Esophagus muscularis mucosa (tissue), 4 donors: Measurements from ENCODE around the gene ENTPD6. TPM values are rescaled to one million over a fixed set of nuclear protein-coding genes. Genes with fewer than 3 reads are reported as not detected.

ENCODE experiments used
- DNase-seq: peaks from one replicate; pipeline ENCODE4 v3.0.0-alpha.2; 2017; ENCODE audit errors: extremely low spot score
- H3K27ac ChIP-seq, 4 donors: fragments of 200-600 bp; sonication (generic); replicated peaks in 1 of 4; 1 replicate in 3 of 4; 2 replicates in 1 of 4; pipeline ENCODE4 v1.5.1; 2016 to 2019; ENCODE audit warnings: mild to moderate bottlenecking in 1 of 4
- H3K27me3 ChIP-seq, 4 donors: fragments of 200-600 bp; sonication (generic); one replicate each; pipeline versions ENCODE4 v1.5.1 to v1.6.0; 2016 to 2019
- H3K36me3 ChIP-seq, 4 donors: fragments of 200-600 bp; sonication (generic); one replicate each; pipeline ENCODE4 v1.5.1; 2016 to 2019
- H3K4me1 ChIP-seq, 4 donors: fragments of 200-600 bp; sonication (generic); one replicate each; pipeline ENCODE4 v1.5.1; 2016 to 2019
- H3K4me3 ChIP-seq, 4 donors: fragments of 200-600 bp; sonication (generic); 1 replicate in 2 of 4; 2 replicates in 2 of 4; pipeline ENCODE4 v1.5.1; 2016 to 2019; ENCODE audit warnings: mild to moderate bottlenecking in 4 of 4, moderate library complexity in 1 of 4
- H3K9me3 ChIP-seq, 4 donors: fragments of 200-600 bp; sonication (generic); 1 replicate in 3 of 4; 2 replicates in 1 of 4; pipeline ENCODE4 v1.5.1; 2016 to 2019
- CTCF ChIP-seq, 3 experiments: fragments of 200-600 bp in 2 of 3; fragments of 450-650 bp in 1 of 3; sonication (generic) in 2 of 3; IDR thresholded peaks; one replicate each; pipeline ENCODE4 v1.5.1; 2017 to 2019; ENCODE audit warnings: antibody characterized with exemption in 3 of 3, mild to moderate bottlenecking in 2 of 3, moderate library complexity in 1 of 3
- EP300 ChIP-seq: sonication (generic); formaldehyde crosslinking; IDR thresholded peaks from one replicate; pipeline ENCODE4 v1.6.1; 2017; ENCODE audit warnings: antibody characterized with exemption
- POLR2A ChIP-seq: fragments of 450-650 bp; IDR thresholded peaks from one replicate; pipeline ENCODE4 v1.6.1; 2017; ENCODE audit warnings: antibody characterized with exemption, moderate library complexity, mild to moderate bottlenecking, low read depth
- POLR2AphosphoS5 ChIP-seq, 2 donors: sonication (generic); formaldehyde crosslinking; IDR thresholded peaks; one replicate each; pipeline ENCODE4 v1.6.1; 2017; ENCODE audit warnings: antibody characterized with exemption in 2 of 2
- WGBS: methylation state at CpG from one replicate; pipeline ENCODE4 v1.1.5; 2018; 5-methylcytosine and 5-hydroxymethylcytosine counted together
- intact Hi-C: fragments of 100-400 bp; cut with DNase I; formaldehyde crosslinking; loops from one replicate; pipeline ENCODE4 v1.15.1; 2023
- total RNA-seq, 4 donors: library from RNA; depleted of rRNA; stranded (reverse); fragments of >200 nt; gene quantifications; one replicate each; pipeline versions ENCODE4 v1.1.0 to v1.2.1, GENCODE V29; 2016

The ENTPD6 gene
- total RNA-seq, 4 donors from 2014 or later = 39.0 to 44.1 (median 43.5) TPM

GRCh38 chr20:25214426-25214790, 18.9 kb downstream of the ENTPD6 start:
- Histone ChIP-seq H3K9me3 (no peaks in the 10 kb centered on the region), H3K27me3 (no peaks in the 10 kb centered on the region), H3K36me3 (peaks cover 74 to 99% (median 92%) of the 10 kb centered on the region in 4 donors), H3K4me1 (peaks cover 0 to 14% (median 3%) of the 10 kb centered on the region in 4 donors), H3K27ac (no peak overlapping the region), H3K4me3 (no peak overlapping the region)
- intact Hi-C loops = no loop called here
- 83% methylated on average over 7 of the region's 7 CpGs for WGBS
- no peak for DNase-seq
- TF ChIP-seq CTCF (IDR thresholded peaks at IDR 0.05) (no peak), POLR2AphosphoS5 (IDR thresholded peaks at IDR 0.05) (no peak), POLR2A (no peak), EP300 (no peak)

GRCh38 chr20:25214819-25215218, 19.3 kb downstream of the ENTPD6 start:
- WGBS = 93% methylated on average over 7 of the region's 7 CpGs
- H3K9me3 ChIP-seq = no peaks in the 10 kb centered on the region
- no peak overlapping the region for H3K4me3 ChIP-seq
- no peak for DNase-seq
- peaks cover 0 to 15% (median 4%) of the 10 kb centered on the region in 4 donors for H3K4me1 ChIP-seq
- TF ChIP-seq POLR2A = no peak
- H3K27me3 ChIP-seq = no peaks in the 10 kb centered on the region
- H3K36me3 ChIP-seq = peaks cover 73 to 100% (median 94%) of the 10 kb centered on the region in 4 donors
- H3K27ac ChIP-seq = no peak overlapping the region
- intact Hi-C loops = no loop called here

GRCh38 chr20:25215521-25215920, 20.0 kb downstream of the ENTPD6 start:
- DNase-seq = no peak
- TF ChIP-seq POLR2A (no peak), EP300 (no peak), POLR2AphosphoS5 (IDR thresholded peaks at IDR 0.05) (no peak), CTCF (IDR thresholded peaks at IDR 0.05) (no peak)

GRCh38 chr20:25216199-25216945, 20.9 kb downstream of the ENTPD6 start:
- H3K4me3 ChIP-seq = no peak overlapping the region
- H3K27ac ChIP-seq = peak overlapping the region in 1 of 4 donors; percentile 2
- no peaks in the 10 kb centered on the region for H3K9me3 ChIP-seq
- peaks cover 65 to 100% (median 92%) of the 10 kb centered on the region in 4 donors for H3K36me3 ChIP-seq
- no peaks in the 10 kb centered on the region for H3K27me3 ChIP-seq
- TF ChIP-seq POLR2AphosphoS5 (IDR thresholded peaks at IDR 0.05) (no peak), POLR2A (no peak), CTCF (IDR thresholded peaks at IDR 0.05) (no peak), EP300 (no peak)
- intact Hi-C loops = no loop called here
- H3K4me1 ChIP-seq = peaks cover 3 to 30% (median 12%) of the 10 kb centered on the region in 4 donors
- WGBS = 88% methylated on average over 14 of the region's 16 CpGs
- no peak for DNase-seq

More at GRCh38 chr20:25215521-25215920, 20.0 kb downstream of the ENTPD6 start:
- Histone ChIP-seq H3K27me3 (no peaks in the 10 kb centered on the region), H3K36me3 (peaks cover 67 to 100% (median 93%) of the 10 kb centered on the region in 4 donors), H3K4me3 (no peak overlapping the region), H3K27ac (no peak overlapping the region), H3K9me3 (no peaks in the 10 kb centered on the region), H3K4me1 (peaks cover 0 to 22% (median 10%) of the 10 kb centered on the region in 4 donors)
- 100% methylated on average over 2 of the region's 10 CpGs for WGBS
- intact Hi-C loops = no loop called here

- Histone ChIP-seq H3K9me3 (no peaks in the 10 kb centered on the region), H3K4me3 (no peak overlapping the region), H3K27me3 (no peaks in the 10 kb centered on the region), H3K4me1 (peaks cover 7 to 34% (median 20%) of the 10 kb centered on the region in 4 donors), H3K27ac (peak overlapping the region in 1 of 4 donors; percentile 2), H3K36me3 (peaks cover 54 to 100% (median 87%) of the 10 kb centered on the region in 4 donors)
- DNase-seq = no peak
- WGBS = 90% methylated on average over 21 of the region's 21 CpGs
- no peak for TF ChIP-seq POLR2AphosphoS5 (IDR thresholded peaks at IDR 0.05)
- TF ChIP-seq POLR2A = no peak
- no peak for TF ChIP-seq EP300
- TF ChIP-seq CTCF (IDR thresholded peaks at IDR 0.05) = no peak
- intact Hi-C loops = no loop called here
These were observed 21.9 kb downstream of the ENTPD6 start for GRCh38 chr20:25217161-25218108.
